SJCRH30 (cell line): ENCODE data around the gene ZDHHC3. TPM values are rescaled to one million over a fixed set of nuclear protein-coding genes. Genes with fewer than 3 reads are reported as not detected.

ENCODE experiments used
- DNase-seq, 2 experiments: peaks; one replicate each; pipeline ENCODE4 v3.0.0-alpha.2; 2015 to 2020
- H3K27ac ChIP-seq: fragments of 250-450 bp; sonication (Bioruptor Pico); 2 replicates; pipeline ENCODE4 v1.5.1; 2020; ENCODE audit warnings: mild to moderate bottlenecking, moderate library complexity
- H3K27me3 ChIP-seq: fragments of 250-450 bp; sonication (Bioruptor Pico); 2 replicates; pipeline ENCODE4 v1.5.1; 2020; ENCODE audit warnings: mild to moderate bottlenecking, moderate library complexity
- H3K36me3 ChIP-seq: fragments of 250-450 bp; sonication (Bioruptor Pico); 2 replicates; pipeline ENCODE4 v1.5.1; 2020; ENCODE audit warnings: mild to moderate bottlenecking, moderate library complexity
- H3K4me1 ChIP-seq: fragments of 250-450 bp; sonication (Bioruptor Pico); 2 replicates; pipeline ENCODE4 v1.5.1; 2020; ENCODE audit warnings: mild to moderate bottlenecking, moderate library complexity
- H3K4me3 ChIP-seq: fragments of 250-450 bp; sonication (Bioruptor Pico); 2 replicates; pipeline ENCODE4 v1.5.1; 2020; ENCODE audit warnings: mild to moderate bottlenecking, moderate library complexity
- H3K9me3 ChIP-seq: fragments of 250-450 bp; sonication (Bioruptor Pico); replicated peaks from 2 replicates; pipeline ENCODE4 v1.5.1; 2020; ENCODE audit warnings: mild to moderate bottlenecking, moderate library complexity
- total RNA-seq: library from RNA; depleted of rRNA; stranded (reverse); fragments of >200 nt; shearing (Covaris generic); gene quantifications from 2 replicates; pipeline ENCODE4 v1.2.3, GENCODE V29; 2014; rRNA removed

ZDHHC3 gene
- total RNA-seq, 1 experiment from 2014 or later: 55.6 TPM

- DNase-seq: no peak
- Histone ChIP-seq H3K36me3 (no peaks in the 10 kb centered on the region), H3K4me3 (no peak overlapping the region), H3K9me3 (no peaks in the 10 kb centered on the region), H3K4me1 (no peaks in the 10 kb centered on the region), H3K27me3 (no peaks in the 10 kb centered on the region), H3K27ac (no peak overlapping the region)
Measured at GRCh38 chr3:44893097-44893496, 82.9 kb downstream of the ZDHHC3 start.

GRCh38 chr3:44892689-44893088, 83.3 kb downstream of the ZDHHC3 start:
- H3K9me3 ChIP-seq: no peaks in the 10 kb centered on the region
- no peak for DNase-seq
- H3K4me3 ChIP-seq: no peak overlapping the region
- H3K27ac ChIP-seq: no peak overlapping the region
- H3K27me3 ChIP-seq: no peaks in the 10 kb centered on the region
- H3K36me3 ChIP-seq: no peaks in the 10 kb centered on the region
- no peaks in the 10 kb centered on the region for H3K4me1 ChIP-seq

DNA sequence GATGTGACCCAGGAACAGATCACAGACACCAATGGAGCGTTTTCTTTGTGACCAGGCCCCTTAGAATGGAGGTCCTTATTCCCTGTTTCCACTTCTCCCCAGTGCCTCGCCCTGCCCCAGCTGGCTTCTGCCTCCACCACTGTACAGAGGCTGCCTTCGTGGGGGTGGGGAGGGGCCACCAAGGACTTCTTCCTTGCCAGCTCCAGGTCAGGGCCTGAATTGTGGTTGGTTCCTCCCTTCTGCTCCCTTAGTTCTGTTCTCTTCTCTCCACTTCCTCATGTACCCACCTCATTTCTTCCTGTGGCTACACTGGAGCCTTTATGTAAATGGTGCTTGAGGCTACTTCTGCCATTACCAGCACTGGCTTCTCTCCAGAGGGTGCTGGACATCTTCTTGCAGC, 85.1 kb downstream of the ZDHHC3 start:
- H3K4me3 ChIP-seq: no peak overlapping the region
- no peaks in the 10 kb centered on the region for H3K9me3 ChIP-seq
- H3K36me3 ChIP-seq: no peaks in the 10 kb centered on the region
- DNase-seq: no peak
- H3K27ac ChIP-seq: no peak overlapping the region
- H3K4me1 ChIP-seq: peaks cover 3% of the 10 kb centered on the region
- H3K27me3 ChIP-seq: no peaks in the 10 kb centered on the region

- H3K9me3 ChIP-seq: no peaks in the 10 kb centered on the region
- H3K27me3 ChIP-seq: no peaks in the 10 kb centered on the region
- H3K36me3 ChIP-seq: no peaks in the 10 kb centered on the region
- H3K27ac ChIP-seq: no peak overlapping the region
- peaks cover 9% of the 10 kb centered on the region for H3K4me1 ChIP-seq
- no peak for DNase-seq
- no peak overlapping the region for H3K4me3 ChIP-seq
Measured at GRCh38 chr3:44890258-44890657, 85.7 kb downstream of the ZDHHC3 start.

DNA sequence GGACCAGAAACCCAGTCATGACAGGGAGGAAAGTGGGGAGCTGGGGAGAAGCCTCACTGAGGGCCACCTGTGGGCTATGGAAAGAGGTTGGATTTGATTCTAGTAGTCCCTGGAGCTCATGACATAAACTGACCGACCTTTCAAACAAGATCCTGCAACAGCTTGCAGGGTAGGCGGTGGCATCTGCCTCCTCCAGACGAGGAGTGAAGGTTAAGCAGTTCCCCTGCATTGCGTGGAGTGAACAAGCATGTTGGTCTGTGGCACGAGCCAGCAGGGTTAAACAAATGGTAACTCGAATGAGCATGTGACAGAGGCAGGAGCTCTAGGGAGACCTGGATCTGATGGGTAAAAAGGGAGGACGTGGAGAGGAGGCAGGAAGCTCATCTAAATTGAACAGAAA, 88.9 kb downstream of the ZDHHC3 start:
- no peak for DNase-seq
- Histone ChIP-seq H3K4me1 (peaks cover 26% of the 10 kb centered on the region), H3K4me3 (no peak overlapping the region), H3K27me3 (no peaks in the 10 kb centered on the region), H3K36me3 (no peaks in the 10 kb centered on the region), H3K9me3 (no peaks in the 10 kb centered on the region), H3K27ac (no peak overlapping the region)

GRCh38 chr3:44886561-44886960, 89.4 kb downstream of the ZDHHC3 start:
- Histone ChIP-seq H3K36me3 (no peaks in the 10 kb centered on the region), H3K4me3 (no peak overlapping the region), H3K4me1 (peaks cover 26% of the 10 kb centered on the region), H3K9me3 (no peaks in the 10 kb centered on the region), H3K27me3 (no peaks in the 10 kb centered on the region), H3K27ac (no peak overlapping the region)
- DNase-seq: no peak

- peak; percentile 72 to 80 for DNase-seq
Measured at GRCh38 chr3:44885618-44886017, 90.4 kb downstream of the ZDHHC3 start.

GRCh38 chr3:44883999-44884431, 92.0 kb downstream of the ZDHHC3 start:
- Histone ChIP-seq H3K9me3 (no peaks in the 10 kb centered on the region), H3K4me1 (peaks cover 26% of the 10 kb centered on the region), H3K36me3 (no peaks in the 10 kb centered on the region), H3K27me3 (no peaks in the 10 kb centered on the region), H3K4me3 (no peak overlapping the region), H3K27ac (no peak overlapping the region; the same call in 1 of the 2 replicates)
- peak; percentile 19 to 35 for DNase-seq

More at GRCh38 chr3:44885618-44886017, 90.4 kb downstream of the ZDHHC3 start:
- Histone ChIP-seq H3K4me1 (peaks cover 26% of the 10 kb centered on the region), H3K27me3 (no peaks in the 10 kb centered on the region), H3K9me3 (no peaks in the 10 kb centered on the region), H3K27ac (peak overlapping the region; percentile 29; the same call in 1 of the 2 replicates), H3K36me3 (no peaks in the 10 kb centered on the region), H3K4me3 (no peak overlapping the region)

GRCh38 chr3:44883213-44883955, 92.6 kb downstream of the ZDHHC3 start:
- Histone ChIP-seq H3K36me3 (no peaks in the 10 kb centered on the region), H3K27ac (no peak overlapping the region; the same call in 1 of the 2 replicates), H3K4me1 (peaks cover 26% of the 10 kb centered on the region)

DNA sequence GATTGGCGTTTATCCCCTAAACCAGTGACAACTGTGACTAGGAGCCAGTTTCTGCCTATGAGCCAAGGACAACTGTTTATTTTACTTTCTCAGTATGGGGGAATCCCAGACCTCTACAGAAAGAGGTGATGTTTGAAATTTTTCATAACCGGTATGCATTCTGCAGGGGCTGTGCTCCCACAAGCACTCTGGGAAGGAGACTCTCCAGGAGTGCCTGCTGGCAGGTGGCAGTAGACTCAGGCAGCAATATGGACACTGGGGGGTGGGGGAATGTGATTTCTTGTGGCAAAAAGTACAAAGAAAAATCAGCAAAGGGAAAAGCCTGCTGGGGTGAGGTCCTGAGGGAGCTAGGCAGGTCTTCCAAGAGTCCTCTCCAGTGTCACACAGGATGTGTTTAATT, 95.7 kb downstream of the ZDHHC3 start:
- DNase-seq: no peak
- Histone ChIP-seq H3K27ac (no peak overlapping the region), H3K36me3 (no peaks in the 10 kb centered on the region), H3K27me3 (no peaks in the 10 kb centered on the region), H3K9me3 (no peaks in the 10 kb centered on the region), H3K4me3 (no peak overlapping the region), H3K4me1 (peaks cover 18% of the 10 kb centered on the region)

More at GRCh38 chr3:44883213-44883955, 92.6 kb downstream of the ZDHHC3 start:
- no peak overlapping the region for H3K4me3 ChIP-seq
- no peaks in the 10 kb centered on the region for H3K9me3 ChIP-seq
- no peak for DNase-seq
- H3K27me3 ChIP-seq: no peaks in the 10 kb centered on the region

DNA sequence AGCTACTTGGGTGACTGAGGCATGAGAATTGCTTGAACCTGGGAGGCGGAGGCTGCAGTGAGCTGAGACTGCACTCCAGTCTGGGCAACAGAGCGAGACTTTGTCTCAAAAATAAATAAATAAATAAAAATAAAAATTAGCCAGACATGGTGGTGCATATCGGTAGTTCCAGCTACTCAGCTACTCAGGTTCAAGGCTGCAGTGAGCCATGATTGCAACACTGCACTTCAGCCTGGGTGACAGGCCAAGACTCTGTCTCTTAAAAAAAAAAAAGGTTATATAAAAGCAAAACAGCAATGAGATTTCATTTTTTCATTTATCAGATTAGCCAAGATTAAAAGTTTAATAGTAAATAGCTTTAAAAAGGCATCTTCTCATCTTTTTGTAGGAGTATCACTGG, 98.6 kb downstream of the ZDHHC3 start:
- H3K27me3 ChIP-seq: no peaks in the 10 kb centered on the region
- no peak overlapping the region for H3K4me3 ChIP-seq
- no peaks in the 10 kb centered on the region for H3K9me3 ChIP-seq
- H3K27ac ChIP-seq: no peak overlapping the region
- H3K36me3 ChIP-seq: no peaks in the 10 kb centered on the region
- no peaks in the 10 kb centered on the region for H3K4me1 ChIP-seq
- no peak for DNase-seq

DNA sequence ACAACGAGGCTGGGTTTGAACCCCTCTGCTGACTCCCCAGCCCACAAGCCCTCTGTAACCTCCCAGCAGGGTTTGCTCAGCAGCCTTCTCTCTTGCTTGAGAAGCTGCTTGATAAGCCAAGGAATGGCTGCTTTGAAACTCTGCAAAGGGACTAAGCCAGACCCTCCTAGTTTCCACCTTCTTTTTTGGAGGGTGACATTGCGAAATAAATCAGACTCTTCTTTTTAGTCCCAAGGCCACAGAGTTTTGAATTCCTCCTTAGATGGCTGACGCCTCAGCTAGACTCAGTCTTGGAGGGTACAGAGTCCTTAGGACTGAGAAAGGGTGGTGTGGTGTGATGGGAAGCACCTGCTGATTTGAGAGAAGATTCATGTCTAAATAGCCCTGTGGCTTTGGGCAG, 100.4 kb downstream of the ZDHHC3 start:
- H3K27ac ChIP-seq: no peak overlapping the region
- no peak overlapping the region for H3K4me3 ChIP-seq
- H3K9me3 ChIP-seq: no peaks in the 10 kb centered on the region
- DNase-seq: no peak
- H3K4me1 ChIP-seq: no peaks in the 10 kb centered on the region
- no peaks in the 10 kb centered on the region for H3K27me3 ChIP-seq
- no peaks in the 10 kb centered on the region for H3K36me3 ChIP-seq

Other genes with a start within 250 kb of the ZDHHC3 start
- 0.76 and 1.8 TPM in 2 replicates for gene ZNF501, start 246.5 kb downstream of the ZDHHC3 start, total RNA-seq
- gene KIAA1143, start 214.6 kb downstream of the ZDHHC3 start, total RNA-seq: 28.5 and 30.8 TPM in 2 replicates
- 41.9 and 46.9 TPM in 2 replicates for gene KIF15, start 214.4 kb downstream of the ZDHHC3 start, total RNA-seq
- 1.6 TPM in 2 replicates for gene TMEM42, start 114.3 kb downstream of the ZDHHC3 start, total RNA-seq
- gene TGM4, start 101.6 kb downstream of the ZDHHC3 start, total RNA-seq: not detected in 2 replicates
- gene EXOSC7, start 70 bp upstream of the ZDHHC3 start, total RNA-seq: 41.8 and 49.2 TPM in 2 replicates
- not detected in 2 replicates for gene CLEC3B, start 50.1 kb upstream of the ZDHHC3 start, total RNA-seq
- not detected in 2 replicates for gene CDCP1, start 170.2 kb upstream of the ZDHHC3 start, total RNA-seq